ENCODE measurements around the gene CD99L2. TPM values are rescaled to one million over a fixed set of nuclear protein-coding genes. Genes with fewer than 3 reads are reported as not detected.

Gene CD99L2
- total and polyA plus RNA-seq, 2 donors (not counting 1 experiment from before 2014, with no cell fraction given): 40.6 to 55.5 TPM

- TF ChIP-seq EZH2 (IDR thresholded peaks at IDR 0.05; ENCODE audit: low read length, missing control alignments): no peak
- TF ChIP-seq, protein P1, sequence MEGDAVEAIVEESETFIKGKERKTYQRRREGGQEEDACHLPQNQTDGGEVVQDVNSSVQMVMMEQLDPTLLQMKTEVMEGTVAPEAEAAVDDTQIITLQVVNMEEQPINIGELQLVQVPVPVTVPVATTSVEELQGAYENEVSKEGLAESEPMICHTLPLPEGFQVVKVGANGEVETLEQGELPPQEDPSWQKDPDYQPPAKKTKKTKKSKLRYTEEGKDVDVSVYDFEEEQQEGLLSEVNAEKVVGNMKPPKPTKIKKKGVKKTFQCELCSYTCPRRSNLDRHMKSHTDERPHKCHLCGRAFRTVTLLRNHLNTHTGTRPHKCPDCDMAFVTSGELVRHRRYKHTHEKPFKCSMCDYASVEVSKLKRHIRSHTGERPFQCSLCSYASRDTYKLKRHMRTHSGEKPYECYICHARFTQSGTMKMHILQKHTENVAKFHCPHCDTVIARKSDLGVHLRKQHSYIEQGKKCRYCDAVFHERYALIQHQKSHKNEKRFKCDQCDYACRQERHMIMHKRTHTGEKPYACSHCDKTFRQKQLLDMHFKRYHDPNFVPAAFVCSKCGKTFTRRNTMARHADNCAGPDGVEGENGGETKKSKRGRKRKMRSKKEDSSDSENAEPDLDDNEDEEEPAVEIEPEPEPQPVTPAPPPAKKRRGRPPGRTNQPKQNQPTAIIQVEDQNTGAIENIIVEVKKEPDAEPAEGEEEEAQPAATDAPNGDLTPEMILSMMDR (conservative IDR thresholded peaks at IDR 0.05 in 1 of 2, IDR thresholded peaks at IDR 0.05 in 1 of 2; ENCODE audit: low read depth in 1 of 2, low read length in 2 of 2): no peak
- Histone ChIP-seq H3K4me1 (ENCODE audit: control insufficient read depth, extremely low read depth, insufficient read depth, low read length) (no peaks in the 10 kb centered on the region), H3K9me3 (ENCODE audit: control insufficient read depth, insufficient read depth, low read depth, low read length) (no peaks in the 10 kb centered on the region), H3K27me3 (ENCODE audit: control insufficient read depth, insufficient read depth, low read length) (no peaks in the 10 kb centered on the region), H3K36me3 (ENCODE audit: control insufficient read depth, insufficient read depth, low read length) (no peaks in the 10 kb centered on the region), H3K4me3 (replicated peaks in 1 of 4; ENCODE audit: control extremely low read depth in 1 of 4, insufficient read depth in 1 of 4, low read depth in 3 of 4, low read length in 4 of 4) (no peak overlapping the region), H3K27ac (ENCODE audit: insufficient read depth, low read length) (no peak overlapping the region), H3K79me2 (ENCODE audit: control insufficient read depth, insufficient read depth, low read length) (no peaks in the 10 kb centered on the region), H2AFZ (ENCODE audit: low read length) (no peak overlapping the region), H3K9ac (ENCODE audit: insufficient read depth, low read length) (no peak overlapping the region), H3K4me2 (ENCODE audit: extremely low read depth, insufficient read depth, low read length) (no peak overlapping the region), H4K20me1 (ENCODE audit: control insufficient read depth, extremely low read depth, insufficient read depth, low read length) (no peaks in the 10 kb centered on the region)
- no peak for DNase-seq (ENCODE audit: low read depth in 2 of 2)
Observed at GRCh38 chrX:150834695-150835094, 63.8 kb downstream of the CD99L2 start.

DNA sequence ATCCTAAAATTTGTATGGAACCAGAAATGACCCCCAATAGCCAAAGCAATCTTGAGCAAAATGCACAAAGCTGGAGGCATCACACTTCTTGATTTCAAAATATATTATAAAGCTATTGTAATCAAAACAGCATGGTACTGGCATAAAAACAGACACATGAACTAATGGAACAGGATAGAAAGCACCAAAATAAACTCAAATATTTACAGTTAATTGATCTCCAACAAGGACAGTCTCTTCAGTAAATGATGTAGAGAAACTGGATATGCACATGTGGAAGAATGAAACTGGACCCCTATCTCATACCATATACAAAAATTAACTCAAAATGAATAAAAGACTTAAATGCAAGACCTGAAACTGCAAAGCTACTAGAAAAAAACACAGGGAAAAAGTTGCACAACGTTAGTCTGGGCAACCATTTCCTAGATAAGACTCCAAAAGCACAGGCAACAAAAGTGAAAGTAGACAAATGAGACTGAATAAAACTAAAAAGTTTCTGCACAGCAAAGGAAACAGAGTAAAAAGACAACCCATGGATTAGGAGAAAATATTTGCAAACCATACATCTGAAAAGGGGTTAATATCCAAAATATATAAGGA, 64.9 kb downstream of the CD99L2 start:
- no peaks in the 10 kb centered on the region for H4K20me1 ChIP-seq (ENCODE audit: control insufficient read depth, extremely low read depth, insufficient read depth, low read length)
- DNase-seq (ENCODE audit: low read depth in 2 of 2): no peak
- H3K4me2 ChIP-seq (ENCODE audit: extremely low read depth, insufficient read depth, low read length): no peak overlapping the region
- H3K4me3 ChIP-seq (replicated peaks in 1 of 4; ENCODE audit: control extremely low read depth in 1 of 4, insufficient read depth in 1 of 4, low read depth in 3 of 4, low read length in 4 of 4): no peak overlapping the region
- H3K79me2 ChIP-seq (ENCODE audit: control insufficient read depth, insufficient read depth, low read length): no peaks in the 10 kb centered on the region
- no peaks in the 10 kb centered on the region for H3K4me1 ChIP-seq (ENCODE audit: control insufficient read depth, extremely low read depth, insufficient read depth, low read length)
- H3K36me3 ChIP-seq (ENCODE audit: control insufficient read depth, insufficient read depth, low read length): no peaks in the 10 kb centered on the region
- TF ChIP-seq EZH2 (IDR thresholded peaks at IDR 0.05; ENCODE audit: low read length, missing control alignments): no peak
- TF ChIP-seq, protein P1 (conservative IDR thresholded peaks at IDR 0.05 in 1 of 2, IDR thresholded peaks at IDR 0.05 in 1 of 2; ENCODE audit: low read depth in 1 of 2, low read length in 2 of 2): no peak
- H3K27ac ChIP-seq (ENCODE audit: insufficient read depth, low read length): no peak overlapping the region
- no peaks in the 10 kb centered on the region for H3K27me3 ChIP-seq (ENCODE audit: control insufficient read depth, insufficient read depth, low read length)
- no peak overlapping the region for H2AFZ ChIP-seq (ENCODE audit: low read length)
- H3K9ac ChIP-seq (ENCODE audit: insufficient read depth, low read length): no peak overlapping the region
- no peaks in the 10 kb centered on the region for H3K9me3 ChIP-seq (ENCODE audit: control insufficient read depth, insufficient read depth, low read depth, low read length)

DNA sequence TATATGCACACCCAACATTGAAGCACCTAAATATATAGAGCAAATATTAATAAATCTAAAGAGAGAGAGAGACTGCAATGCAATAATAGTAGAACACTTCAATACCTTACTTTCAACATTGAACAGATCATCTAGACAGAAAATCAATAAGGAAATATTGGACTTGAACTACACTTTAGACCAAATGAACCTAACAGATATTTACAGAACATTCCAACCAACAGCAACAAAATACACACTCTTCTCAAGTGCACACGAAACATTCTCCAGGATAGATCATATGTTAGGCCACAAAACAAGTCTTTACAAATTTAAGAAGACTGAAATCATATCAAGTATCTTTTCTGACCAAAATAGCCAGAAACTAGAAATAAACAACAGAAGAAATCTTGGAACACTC, 66.6 kb downstream of the CD99L2 start:
- Histone ChIP-seq H3K79me2 (ENCODE audit: control insufficient read depth, insufficient read depth, low read length) (no peaks in the 10 kb centered on the region), H3K4me2 (ENCODE audit: extremely low read depth, insufficient read depth, low read length) (no peak overlapping the region), H2AFZ (ENCODE audit: low read length) (no peak overlapping the region), H4K20me1 (ENCODE audit: control insufficient read depth, extremely low read depth, insufficient read depth, low read length) (no peaks in the 10 kb centered on the region), H3K9me3 (ENCODE audit: control insufficient read depth, insufficient read depth, low read depth, low read length) (no peaks in the 10 kb centered on the region), H3K4me1 (ENCODE audit: control insufficient read depth, extremely low read depth, insufficient read depth, low read length) (no peaks in the 10 kb centered on the region), H3K9ac (ENCODE audit: insufficient read depth, low read length) (no peak overlapping the region), H3K4me3 (replicated peaks in 1 of 4; ENCODE audit: control extremely low read depth in 1 of 4, insufficient read depth in 1 of 4, low read depth in 3 of 4, low read length in 4 of 4) (no peak overlapping the region), H3K27ac (ENCODE audit: insufficient read depth, low read length) (no peak overlapping the region), H3K27me3 (ENCODE audit: control insufficient read depth, insufficient read depth, low read length) (no peaks in the 10 kb centered on the region), H3K36me3 (ENCODE audit: control insufficient read depth, insufficient read depth, low read length) (no peaks in the 10 kb centered on the region)
- no peak for TF ChIP-seq EZH2 (IDR thresholded peaks at IDR 0.05; ENCODE audit: low read length, missing control alignments)
- TF ChIP-seq, protein P1 (conservative IDR thresholded peaks at IDR 0.05 in 1 of 2, IDR thresholded peaks at IDR 0.05 in 1 of 2; ENCODE audit: low read depth in 1 of 2, low read length in 2 of 2): no peak
- DNase-seq (ENCODE audit: low read depth in 2 of 2): no peak
